ENCODE results near the gene ARHGEF7. TPM values are rescaled to one million over a fixed set of nuclear protein-coding genes. Genes with fewer than 3 reads are reported as not detected.

The ARHGEF7 gene
- total RNA-seq, 1 donor from 2014 or later = 227 TPM

GRCh38 chr13:111315347-111315995, 200.4 kb downstream of the ARHGEF7 start:
- TF ChIP-seq CTCF (IDR thresholded peaks at IDR 0.05; ENCODE audit: partially characterized antibody, unreplicated experiment) = no peak
- H3K27ac Mint-ChIP-seq (ENCODE audit: unreplicated experiment) = no peak overlapping the region
- H3K4me1 Mint-ChIP-seq (ENCODE audit: low read depth, unreplicated experiment) = no peaks in the 10 kb centered on the region
- H3K4me3 Mint-ChIP-seq (ENCODE audit: unreplicated experiment) = no peak overlapping the region
- peaks cover 22% of the 10 kb centered on the region for H3K36me3 Mint-ChIP-seq (ENCODE audit: unreplicated experiment)
- no peak for DNase-seq
- peaks cover 17% of the 10 kb centered on the region for H3K9me3 Mint-ChIP-seq (ENCODE audit: unreplicated experiment)
- peaks cover 8% of the 10 kb centered on the region for H3K27me3 Mint-ChIP-seq (ENCODE audit: unreplicated experiment)

GRCh38 chr13:111316161-111316730, 201.1 kb downstream of the ARHGEF7 start:
- H3K4me1 Mint-ChIP-seq (ENCODE audit: low read depth, unreplicated experiment) = no peaks in the 10 kb centered on the region
- no peak overlapping the region for H3K27ac Mint-ChIP-seq (ENCODE audit: unreplicated experiment)
- no peak overlapping the region for H3K4me3 Mint-ChIP-seq (ENCODE audit: unreplicated experiment)
- peaks cover 8% of the 10 kb centered on the region for H3K27me3 Mint-ChIP-seq (ENCODE audit: unreplicated experiment)
- TF ChIP-seq CTCF (IDR thresholded peaks at IDR 0.05; ENCODE audit: partially characterized antibody, unreplicated experiment) = no peak
- H3K9me3 Mint-ChIP-seq (ENCODE audit: unreplicated experiment) = peaks cover 11% of the 10 kb centered on the region
- peaks cover 15% of the 10 kb centered on the region for H3K36me3 Mint-ChIP-seq (ENCODE audit: unreplicated experiment)
- DNase-seq = no peak

- H3K4me1 Mint-ChIP-seq (ENCODE audit: low read depth, unreplicated experiment) = no peaks in the 10 kb centered on the region
- no peak for TF ChIP-seq CTCF (IDR thresholded peaks at IDR 0.05; ENCODE audit: partially characterized antibody, unreplicated experiment)
- peaks cover 6% of the 10 kb centered on the region for H3K27me3 Mint-ChIP-seq (ENCODE audit: unreplicated experiment)
- peaks cover 6% of the 10 kb centered on the region for H3K36me3 Mint-ChIP-seq (ENCODE audit: unreplicated experiment)
- no peak for DNase-seq
- no peak overlapping the region for H3K4me3 Mint-ChIP-seq (ENCODE audit: unreplicated experiment)
- peaks cover 11% of the 10 kb centered on the region for H3K9me3 Mint-ChIP-seq (ENCODE audit: unreplicated experiment)
- no peak overlapping the region for H3K27ac Mint-ChIP-seq (ENCODE audit: unreplicated experiment)
These were observed 202.0 kb downstream of the ARHGEF7 start for GRCh38 chr13:111317042-111317550.

GRCh38 chr13:111317571-111318345, 202.6 kb downstream of the ARHGEF7 start:
- Mint-ChIP-seq H3K4me1 (ENCODE audit: low read depth, unreplicated experiment) (no peaks in the 10 kb centered on the region), H3K27me3 (ENCODE audit: unreplicated experiment) (peaks cover 6% of the 10 kb centered on the region), H3K9me3 (ENCODE audit: unreplicated experiment) (peaks cover 11% of the 10 kb centered on the region), H3K36me3 (ENCODE audit: unreplicated experiment) (peaks cover 3% of the 10 kb centered on the region), H3K4me3 (ENCODE audit: unreplicated experiment) (no peak overlapping the region), H3K27ac (ENCODE audit: unreplicated experiment) (no peak overlapping the region)
- DNase-seq = no peak
- TF ChIP-seq CTCF (IDR thresholded peaks at IDR 0.05; ENCODE audit: partially characterized antibody, unreplicated experiment) = no peak
